ENCODE measurements around the gene STRADA. TPM values are rescaled to one million over a fixed set of nuclear protein-coding genes. Genes with fewer than 3 reads are reported as not detected.
A peak's percentile ranks its signal among the peaks of the same experiment; 100 is the strongest.

Gene STRADA
- total and polyA plus RNA-seq, 9 of the 15 experiments (the other 6 are each of a cell fraction or from before 2014, with no cell fraction given) = 6.6 to 33.0 (median 20.5) TPM

DNA sequence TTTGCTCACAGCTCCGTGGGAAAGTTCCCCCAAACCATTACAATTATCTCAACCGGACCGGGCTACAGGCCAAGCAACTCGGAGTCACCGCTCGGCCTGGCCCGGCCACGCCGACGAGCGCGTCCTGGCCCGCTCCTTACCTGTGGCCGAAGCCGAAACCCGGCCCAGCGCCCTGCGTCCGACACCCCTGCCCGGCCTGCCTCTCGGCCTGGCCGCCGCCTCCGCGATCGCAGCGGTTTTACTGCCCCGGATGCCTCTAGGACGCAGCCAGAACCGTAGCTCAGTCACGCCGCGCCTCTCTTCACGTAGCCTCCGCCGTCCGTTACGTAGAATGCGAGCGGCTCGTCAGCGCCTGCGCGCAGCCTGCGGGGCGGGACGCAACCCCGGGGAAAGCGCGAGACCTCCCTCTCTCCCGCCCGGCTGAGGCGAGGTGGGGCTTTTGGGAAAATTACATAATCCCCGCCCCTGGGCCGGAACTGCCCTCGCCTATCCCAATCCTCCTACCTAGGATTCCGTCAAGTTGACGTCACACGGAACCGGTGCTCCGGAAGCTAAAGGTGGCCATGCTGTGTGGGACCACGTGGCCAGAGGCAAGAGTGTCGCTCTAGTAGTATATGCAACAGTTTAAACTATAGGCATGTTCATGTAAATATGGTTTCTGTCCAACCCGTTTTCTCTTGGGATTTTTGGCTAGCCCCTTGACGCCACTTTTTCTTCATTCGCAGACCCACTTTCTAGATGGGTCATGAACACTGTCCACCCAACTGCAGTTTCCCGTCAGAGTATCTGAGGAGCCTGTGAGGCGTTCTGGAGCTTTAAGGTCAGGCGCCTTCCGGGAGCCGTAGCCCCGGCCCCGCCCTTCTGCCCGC is 31.9 kb upstream of the STRADA start, which contains the start of gene CCDC47 (continued):
- TF ChIP-seq, protein P1, sequence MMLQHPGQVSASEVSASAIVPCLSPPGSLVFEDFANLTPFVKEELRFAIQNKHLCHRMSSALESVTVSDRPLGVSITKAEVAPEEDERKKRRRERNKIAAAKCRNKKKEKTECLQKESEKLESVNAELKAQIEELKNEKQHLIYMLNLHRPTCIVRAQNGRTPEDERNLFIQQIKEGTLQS (IDR thresholded peaks at IDR 0.05) = peak; percentile 88
- TF ChIP-seq, protein P1 (CRISPR knock-in tag; conservative IDR thresholded peaks at IDR 0.05) = peak; percentile 79
- TF ChIP-seq CEBPB (tag; IDR thresholded peaks at IDR 0.05) (peak; percentile 94), ZNF764 (CRISPR knock-in tag; IDR thresholded peaks at IDR 0.05; ENCODE audit: low read depth) (no peak), ATF7 (IDR thresholded peaks at IDR 0.05) (peak; percentile 99), SMARCE1 (IDR thresholded peaks at IDR 0.05) (no peak), BRF1 (IDR thresholded peaks at IDR 0.05; ENCODE audit: borderline replicate concordance, extremely low read depth, insufficient read length) (no peak), ZC3H11A (IDR thresholded peaks at IDR 0.05; ENCODE audit: low read depth, low read length) (no peak), XRCC3 (IDR thresholded peaks at IDR 0.05) (no peak), ZNF444 (CRISPR knock-in tag; IDR thresholded peaks at IDR 0.05) (no peak), TBP (optimal IDR thresholded peaks at IDR 0.05; ENCODE audit: low read depth, low read length) (peak; percentile 93), ZNF121 (CRISPR knock-in tag; conservative IDR thresholded peaks at IDR 0.05) (no peak), TEAD2 (tag; IDR thresholded peaks at IDR 0.05) (no peak), ZNF77 (CRISPR knock-in tag; IDR thresholded peaks at IDR 0.05) (no peak), KDM2B (CRISPR knock-in tag; IDR thresholded peaks at IDR 0.05) (0 out of 2 replicates have a peak, but pooled peaks have one; percentile 5), PHF21A (IDR thresholded peaks at IDR 0.05; ENCODE audit: borderline replicate concordance, low read depth) (no peak), NR2C2 (CRISPR knock-in tag; IDR thresholded peaks at IDR 0.05) (peak; percentile 99), NR2C2 (tag; IDR thresholded peaks at IDR 0.05) (peak; percentile 100)
- TF ChIP-seq, protein P2, sequence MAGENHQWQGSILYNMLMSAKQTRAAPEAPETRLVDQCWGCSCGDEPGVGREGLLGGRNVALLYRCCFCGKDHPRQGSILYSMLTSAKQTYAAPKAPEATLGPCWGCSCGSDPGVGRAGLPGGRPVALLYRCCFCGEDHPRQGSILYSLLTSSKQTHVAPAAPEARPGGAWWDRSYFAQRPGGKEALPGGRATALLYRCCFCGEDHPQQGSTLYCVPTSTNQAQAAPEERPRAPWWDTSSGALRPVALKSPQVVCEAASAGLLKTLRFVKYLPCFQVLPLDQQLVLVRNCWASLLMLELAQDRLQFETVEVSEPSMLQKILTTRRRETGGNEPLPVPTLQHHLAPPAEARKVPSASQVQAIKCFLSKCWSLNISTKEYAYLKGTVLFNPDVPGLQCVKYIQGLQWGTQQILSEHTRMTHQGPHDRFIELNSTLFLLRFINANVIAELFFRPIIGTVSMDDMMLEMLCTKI (IDR thresholded peaks at IDR 0.05; ENCODE audit: partially characterized antibody) = no peak
- TF ChIP-seq, protein P3, sequence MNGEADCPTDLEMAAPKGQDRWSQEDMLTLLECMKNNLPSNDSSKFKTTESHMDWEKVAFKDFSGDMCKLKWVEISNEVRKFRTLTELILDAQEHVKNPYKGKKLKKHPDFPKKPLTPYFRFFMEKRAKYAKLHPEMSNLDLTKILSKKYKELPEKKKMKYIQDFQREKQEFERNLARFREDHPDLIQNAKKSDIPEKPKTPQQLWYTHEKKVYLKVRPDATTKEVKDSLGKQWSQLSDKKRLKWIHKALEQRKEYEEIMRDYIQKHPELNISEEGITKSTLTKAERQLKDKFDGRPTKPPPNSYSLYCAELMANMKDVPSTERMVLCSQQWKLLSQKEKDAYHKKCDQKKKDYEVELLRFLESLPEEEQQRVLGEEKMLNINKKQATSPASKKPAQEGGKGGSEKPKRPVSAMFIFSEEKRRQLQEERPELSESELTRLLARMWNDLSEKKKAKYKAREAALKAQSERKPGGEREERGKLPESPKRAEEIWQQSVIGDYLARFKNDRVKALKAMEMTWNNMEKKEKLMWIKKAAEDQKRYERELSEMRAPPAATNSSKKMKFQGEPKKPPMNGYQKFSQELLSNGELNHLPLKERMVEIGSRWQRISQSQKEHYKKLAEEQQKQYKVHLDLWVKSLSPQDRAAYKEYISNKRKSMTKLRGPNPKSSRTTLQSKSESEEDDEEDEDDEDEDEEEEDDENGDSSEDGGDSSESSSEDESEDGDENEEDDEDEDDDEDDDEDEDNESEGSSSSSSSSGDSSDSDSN (IDR thresholded peaks at IDR 0.05; ENCODE audit: borderline replicate concordance in 1 of 2, low read depth in 2 of 2, low read length in 2 of 2) = peak; percentile 94 to 96
- TF ChIP-seq, protein P4, sequence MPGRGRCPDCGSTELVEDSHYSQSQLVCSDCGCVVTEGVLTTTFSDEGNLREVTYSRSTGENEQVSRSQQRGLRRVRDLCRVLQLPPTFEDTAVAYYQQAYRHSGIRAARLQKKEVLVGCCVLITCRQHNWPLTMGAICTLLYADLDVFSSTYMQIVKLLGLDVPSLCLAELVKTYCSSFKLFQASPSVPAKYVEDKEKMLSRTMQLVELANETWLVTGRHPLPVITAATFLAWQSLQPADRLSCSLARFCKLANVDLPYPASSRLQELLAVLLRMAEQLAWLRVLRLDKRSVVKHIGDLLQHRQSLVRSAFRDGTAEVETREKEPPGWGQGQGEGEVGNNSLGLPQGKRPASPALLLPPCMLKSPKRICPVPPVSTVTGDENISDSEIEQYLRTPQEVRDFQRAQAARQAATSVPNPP (IDR thresholded peaks at IDR 0.05; ENCODE audit: borderline replicate concordance, insufficient read depth, insufficient read length) = no peak
- TF ChIP-seq, protein P5, sequence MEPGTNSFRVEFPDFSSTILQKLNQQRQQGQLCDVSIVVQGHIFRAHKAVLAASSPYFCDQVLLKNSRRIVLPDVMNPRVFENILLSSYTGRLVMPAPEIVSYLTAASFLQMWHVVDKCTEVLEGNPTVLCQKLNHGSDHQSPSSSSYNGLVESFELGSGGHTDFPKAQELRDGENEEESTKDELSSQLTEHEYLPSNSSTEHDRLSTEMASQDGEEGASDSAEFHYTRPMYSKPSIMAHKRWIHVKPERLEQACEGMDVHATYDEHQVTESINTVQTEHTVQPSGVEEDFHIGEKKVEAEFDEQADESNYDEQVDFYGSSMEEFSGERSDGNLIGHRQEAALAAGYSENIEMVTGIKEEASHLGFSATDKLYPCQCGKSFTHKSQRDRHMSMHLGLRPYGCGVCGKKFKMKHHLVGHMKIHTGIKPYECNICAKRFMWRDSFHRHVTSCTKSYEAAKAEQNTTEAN (CRISPR knock-in tag; IDR thresholded peaks at IDR 0.05) = no peak

All from K562 (cell line).